Sigmoid colon (tissue), 3 donors: ENCODE measurements around the gene ZDHHC11.

Source experiments
- CTCF ChIP-seq, 4 experiments: fragments of 450-650 bp in 3 of 4; fragments of 200-600 bp in 1 of 4; IDR thresholded peaks; one replicate each; pipeline ENCODE4 v1.5.1; 2016 to 2019; ENCODE audit warnings: antibody characterized with exemption in 4 of 4, mild to moderate bottlenecking in 3 of 4, moderate library complexity in 2 of 4
- POLR2A ChIP-seq, 2 donors: fragments of 450-650 bp; IDR thresholded peaks; one replicate each; pipeline ENCODE4 v1.6.1; 2016; ENCODE audit warnings: antibody characterized with exemption in 2 of 2, mild to moderate bottlenecking in 2 of 2, moderate library complexity in 2 of 2

DNA sequence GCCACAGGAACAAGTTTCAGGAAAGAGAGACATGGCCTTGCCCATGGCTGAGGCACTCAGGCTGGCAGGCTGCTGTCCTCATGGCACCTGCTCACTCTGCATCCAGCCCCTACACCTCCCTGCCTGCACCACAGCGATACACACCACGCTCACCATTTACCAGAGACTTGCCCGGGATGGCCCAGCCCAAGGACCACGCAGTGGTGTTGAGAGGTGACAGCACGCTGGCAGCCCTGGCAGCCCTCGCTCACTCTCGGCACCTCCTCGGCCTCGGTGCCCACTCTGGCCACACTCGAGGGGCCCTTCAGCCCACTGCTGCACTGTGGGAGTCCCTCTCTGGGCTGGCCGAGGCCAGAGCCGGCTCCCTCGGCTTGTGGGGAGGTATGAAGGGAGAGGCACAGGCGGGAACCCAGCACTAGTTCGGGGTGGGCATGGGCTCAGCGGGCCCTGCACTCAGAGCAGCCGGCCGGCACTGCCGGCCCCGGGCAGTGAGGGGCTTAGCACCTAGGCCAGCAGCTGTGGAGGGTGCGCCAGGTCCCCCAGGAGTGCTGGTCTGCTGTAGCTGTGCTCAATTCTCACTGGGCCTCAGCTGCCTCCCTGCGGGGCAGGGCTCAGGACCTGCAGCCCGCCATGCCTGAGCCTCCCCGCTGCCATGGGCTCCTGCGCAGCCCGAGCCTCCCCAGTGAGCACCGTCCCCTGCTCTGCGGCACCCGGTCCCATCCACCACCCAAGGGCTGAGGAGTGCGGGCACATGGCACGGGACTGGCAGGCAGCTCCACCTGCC is 86.6 kb downstream of the ZDHHC11 start:
- TF ChIP-seq POLR2A (IDR thresholded peaks at IDR 0.05) = no peak
- no peak for TF ChIP-seq CTCF (IDR thresholded peaks at IDR 0.05)
